ENCODE measurements around the gene UPF1.
"Not testable (repeated sequence)": the region's sequence is repeated elsewhere in the genome, so short reads cannot be mapped to it uniquely, and the experiment has no call there.

UPF1 gene

GRCh38 chr19:18913466-18913865, 81.7 kb downstream of the UPF1 start:
- FAIRE-seq = no peak
- DNase-seq (ENCODE audit: low spot score) = no peak

- FAIRE-seq (no peak), DNase-seq (ENCODE audit: low spot score) (peak; percentile 21)
These were observed 83.9 kb downstream of the UPF1 start for GRCh38 chr19:18915639-18916038.

- DNase-seq (ENCODE audit: low spot score); FAIRE-seq: not testable (repeated sequence)
These were observed 85.8 kb downstream of the UPF1 start for GRCh38 chr19:18917593-18917992.
